Hepatic stellate cell (primary cell): ENCODE data around the gene ADRB2.

Source experiments
- DNase-seq: peaks from one replicate; pipeline ENCODE4 v3.0.0; 2011; ENCODE audit warnings: low spot score

ADRB2 gene

GRCh38 chr5:148831590-148832565 lies 5.5 kb downstream of the ADRB2 start:
- no peak for DNase-seq

GRCh38 chr5:148833122-148833521 lies 6.7 kb downstream of the ADRB2 start:
- DNase-seq, result no peak

- no peak for DNase-seq
Observed at GRCh38 chr5:148833925-148834324, 7.5 kb downstream of the ADRB2 start.

DNA sequence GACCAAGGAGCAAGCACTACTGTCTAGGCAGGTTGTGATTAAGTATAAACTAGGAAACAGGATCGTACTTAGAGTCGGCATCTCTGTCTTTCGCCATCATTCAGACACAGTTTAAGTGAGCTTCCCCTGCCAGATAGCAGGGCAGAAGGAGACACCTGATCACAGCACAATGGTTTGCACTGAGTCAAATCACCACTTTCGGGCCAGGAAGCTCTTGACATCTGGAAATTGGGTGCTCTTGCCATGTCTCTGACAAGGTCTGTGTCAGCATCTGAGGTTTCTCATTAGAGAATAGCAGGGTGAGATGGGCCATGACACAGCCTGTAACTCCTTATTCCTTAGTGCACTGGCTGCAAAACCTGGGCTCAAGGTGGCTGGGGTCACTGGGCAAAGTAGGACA lies 8.3 kb downstream of the ADRB2 start:
- DNase-seq, result no peak

DNA sequence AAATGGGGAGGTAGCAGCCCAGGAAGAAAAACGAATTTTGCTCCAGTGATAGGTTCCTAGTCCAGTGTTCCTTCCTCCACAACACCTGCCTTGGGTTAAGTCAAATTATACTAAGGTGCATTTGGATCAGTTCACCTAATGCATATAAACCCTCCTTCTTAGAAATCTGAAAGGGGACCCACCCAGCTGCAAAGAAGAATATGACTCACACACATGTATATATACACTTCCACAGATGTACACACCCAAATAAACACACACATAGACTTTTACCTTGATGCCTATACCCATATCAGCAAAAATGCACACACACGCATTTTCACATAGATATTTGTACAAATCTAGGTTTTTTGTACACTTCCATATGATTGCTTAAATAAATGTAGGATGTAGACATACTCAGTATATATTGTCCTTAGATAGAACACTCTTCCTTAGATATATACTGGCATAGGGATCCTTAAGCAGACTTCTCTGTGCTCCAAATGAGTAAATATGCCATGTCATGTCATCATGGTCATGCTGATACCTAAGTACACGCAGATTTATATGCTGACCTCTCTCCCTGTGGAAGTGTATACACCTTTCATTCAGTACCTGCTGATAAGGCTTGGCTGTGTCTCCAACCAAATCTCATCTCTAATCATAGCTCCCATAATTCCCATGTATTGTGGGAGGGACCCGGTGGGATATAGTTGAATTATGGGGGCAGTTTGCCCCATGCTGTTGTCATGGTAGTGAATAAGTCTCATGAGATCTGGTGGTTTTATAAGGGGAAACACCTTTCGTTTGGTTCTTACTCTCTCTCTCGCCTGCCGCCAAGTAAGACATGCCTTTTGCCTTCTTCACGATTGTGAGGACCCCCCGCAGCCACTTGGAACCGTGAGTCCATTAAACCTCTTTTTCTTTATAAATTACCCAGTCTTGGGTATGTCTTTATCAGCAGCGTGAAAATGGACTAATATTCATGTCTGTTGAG lies 10.2 kb downstream of the ADRB2 start:
- no peak for DNase-seq

- DNase-seq, result no peak
Observed at GRCh38 chr5:148837383-148837782, 11.0 kb downstream of the ADRB2 start.

DNA sequence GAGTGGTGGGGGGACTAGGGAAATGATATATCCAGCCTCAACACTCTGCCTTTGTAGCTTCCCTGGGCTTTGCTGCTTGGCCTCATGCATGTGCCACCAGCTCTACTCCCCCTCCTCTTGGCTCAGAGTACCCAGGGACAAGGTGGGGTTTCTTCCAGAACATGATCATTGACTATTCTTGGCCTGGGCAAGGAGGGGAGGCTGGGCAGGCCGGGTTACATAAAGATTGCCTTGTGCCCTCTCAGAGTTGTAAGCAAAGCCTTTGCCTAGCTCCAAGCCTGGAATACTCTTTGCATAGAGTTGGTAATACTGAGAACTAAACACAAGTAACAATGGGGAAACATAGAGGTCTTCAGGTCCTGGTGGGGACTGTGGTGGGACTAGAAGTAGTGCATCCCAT lies 11.9 kb downstream of the ADRB2 start:
- no peak for DNase-seq

DNA sequence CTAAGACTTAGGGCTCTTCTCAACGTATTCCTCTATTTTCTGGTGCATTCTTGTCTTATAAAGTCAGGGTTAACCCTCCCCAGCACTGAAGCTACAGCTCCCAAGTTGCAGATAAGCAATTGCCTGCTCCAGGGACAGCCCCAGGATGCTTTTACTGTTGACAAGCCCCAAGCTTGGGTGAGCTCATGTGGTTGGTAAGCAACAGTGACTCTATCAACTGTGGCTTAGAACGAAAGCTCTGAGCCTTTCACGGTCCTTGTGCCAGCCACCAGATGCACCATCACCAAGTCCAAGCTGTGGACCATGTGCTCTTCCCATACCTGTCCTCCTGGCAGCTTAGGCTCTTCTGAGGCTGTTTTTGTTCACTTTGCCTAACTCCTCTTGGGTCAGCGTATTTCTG lies 13.5 kb downstream of the ADRB2 start:
- no peak for DNase-seq

- no peak for DNase-seq
Observed at GRCh38 chr5:148840531-148840930, 14.1 kb downstream of the ADRB2 start.

DNA sequence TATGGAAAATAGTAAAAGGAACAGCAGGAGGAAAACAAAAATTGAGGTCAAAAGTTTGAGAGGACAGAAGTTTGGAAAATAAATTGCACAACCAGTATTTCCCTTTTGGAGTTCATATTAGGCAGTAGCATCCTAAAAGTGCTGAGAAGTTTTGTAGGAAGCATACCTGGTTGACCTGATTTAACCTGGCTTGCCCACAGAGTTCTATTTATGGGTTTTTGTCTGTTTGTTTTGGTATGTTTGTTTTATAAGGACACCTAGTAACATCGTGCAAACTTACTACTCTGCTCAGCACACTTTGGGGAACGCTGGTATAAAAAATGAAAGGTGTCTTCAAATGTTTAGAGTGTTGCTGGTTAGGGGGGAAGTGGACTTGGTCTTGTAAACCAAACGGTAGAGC lies 15.1 kb downstream of the ADRB2 start:
- DNase-seq, result no peak

DNA sequence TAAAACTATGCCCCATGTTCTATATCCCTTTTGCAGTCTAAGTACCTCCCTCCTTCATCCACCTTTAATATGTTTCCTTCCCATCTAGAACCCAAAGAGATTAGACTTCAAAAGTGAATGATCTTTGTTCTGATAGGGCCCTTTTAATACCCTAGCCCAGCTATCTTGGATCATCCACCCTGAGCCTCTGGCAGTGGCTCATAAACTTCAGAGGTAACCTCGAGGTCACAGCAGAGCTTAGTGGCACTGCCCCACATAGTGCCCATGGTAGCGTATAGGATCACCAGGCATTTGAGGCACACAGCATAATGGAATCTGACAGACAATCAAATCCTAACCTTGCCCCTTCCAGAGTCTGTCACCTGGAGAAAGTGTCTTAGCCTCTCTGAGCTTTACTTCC lies 15.8 kb downstream of the ADRB2 start:
- DNase-seq, result no peak

- no peak for DNase-seq
Observed at GRCh38 chr5:148843510-148844318, 17.3 kb downstream of the ADRB2 start.

GRCh38 chr5:148844433-148845280 lies 18.2 kb downstream of the ADRB2 start:
- no peak for DNase-seq

- DNase-seq, result no peak
Observed at GRCh38 chr5:148846930-148847329, 20.5 kb downstream of the ADRB2 start.

DNA sequence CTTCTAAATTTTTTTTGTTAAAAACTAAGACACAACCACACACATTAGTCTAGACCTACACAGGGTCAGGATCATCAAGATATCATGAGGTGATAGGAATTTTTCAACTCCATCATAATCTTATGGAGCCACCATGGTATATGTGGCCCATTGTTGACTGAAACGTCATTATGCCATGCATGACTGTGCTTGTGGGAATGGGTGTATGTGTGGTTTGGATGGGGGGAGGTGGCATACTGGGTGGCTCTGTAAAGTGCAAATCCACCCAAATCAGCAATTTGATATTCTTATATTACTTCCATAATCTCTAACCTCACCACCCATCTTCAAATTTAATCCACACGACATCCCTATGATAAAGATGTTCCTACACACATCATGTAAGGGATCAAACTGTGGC lies 21.0 kb downstream of the ADRB2 start:
- DNase-seq, result no peak

DNA sequence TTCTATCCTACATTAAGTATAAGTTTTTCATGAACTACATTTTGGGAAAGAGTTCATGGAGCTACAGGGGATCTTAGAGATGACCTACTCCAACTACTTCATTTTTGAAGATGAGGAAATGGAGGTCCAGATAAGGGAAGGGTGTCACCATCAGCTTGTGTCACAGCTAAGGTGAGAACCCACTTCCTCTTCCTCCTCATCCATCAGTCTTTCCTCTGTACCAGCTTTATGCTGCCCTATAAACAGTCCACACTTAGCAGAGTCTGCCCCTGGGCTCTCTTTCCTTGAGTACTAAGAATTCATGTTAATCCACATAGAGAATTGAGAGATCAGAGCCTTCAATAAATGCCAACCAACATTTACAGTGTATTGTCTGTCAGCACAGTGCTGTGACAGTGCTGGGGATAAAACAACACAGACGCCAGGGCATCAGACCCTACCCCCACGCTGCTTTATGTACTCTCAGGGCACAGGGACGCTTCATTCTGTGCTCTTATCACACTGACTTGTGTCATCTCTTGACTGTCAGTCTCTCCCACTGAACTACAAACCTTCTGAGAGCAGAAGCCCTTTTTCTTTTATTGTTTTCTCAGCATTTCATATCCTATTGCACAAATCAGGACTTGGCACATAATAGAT lies 22.1 kb downstream of the ADRB2 start:
- no peak for DNase-seq

GRCh38 chr5:148849461-148849860 lies 23.1 kb downstream of the ADRB2 start:
- DNase-seq, result no peak

DNA sequence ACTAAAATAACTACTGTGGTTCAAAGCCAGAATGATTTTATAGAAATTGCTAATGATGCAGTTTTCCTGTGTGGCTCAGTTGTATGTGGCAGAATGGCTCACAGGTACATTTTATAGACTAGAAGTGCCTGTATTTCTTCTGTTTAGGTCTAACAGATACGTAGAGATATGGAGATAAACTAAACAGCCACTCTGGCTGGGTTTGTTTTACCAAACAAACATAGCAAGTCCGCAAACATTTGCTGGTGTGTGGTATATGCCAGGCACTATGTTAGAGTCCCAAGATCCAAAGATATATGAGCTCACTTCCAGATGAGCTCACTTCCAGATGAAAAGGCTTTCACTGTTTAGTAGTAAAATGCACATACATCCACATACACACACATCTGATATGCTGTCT lies 24.4 kb downstream of the ADRB2 start:
- no peak for DNase-seq

DNA sequence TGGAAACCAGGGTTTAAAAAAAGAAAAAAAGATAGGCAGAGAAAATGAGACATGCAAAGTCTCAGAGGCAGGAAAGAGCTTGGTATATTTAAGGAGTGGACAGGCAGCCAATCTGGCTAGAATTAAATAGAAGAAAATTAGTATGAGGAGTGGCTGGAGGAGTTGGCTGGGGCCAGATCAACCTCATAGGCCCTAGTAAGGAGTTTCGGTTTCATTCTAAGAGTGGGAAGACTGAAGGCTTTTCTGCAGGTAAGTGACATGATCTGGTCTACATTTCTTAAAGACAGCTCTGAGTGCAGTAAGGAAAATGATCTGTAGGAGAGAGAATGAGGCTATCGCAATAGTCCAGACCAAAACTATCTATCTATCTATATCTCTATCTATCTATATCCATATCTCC lies 27.5 kb downstream of the ADRB2 start:
- DNase-seq, result no peak

- no peak for DNase-seq
Observed at GRCh38 chr5:148855249-148856008, 29.0 kb downstream of the ADRB2 start.
